Adipocyte (in vitro differentiated cells): Measurements from ENCODE around the gene SLK.

Source experiments
- DNase-seq: peaks from one replicate; pipeline ENCODE4 v3.0.0-alpha.2; 2015; ENCODE audit warnings: low read depth
- H3K27me3 ChIP-seq: replicated peaks from 2 replicates; pipeline ENCODE4 v1.7.0; 2013; ENCODE audit warnings: mild to moderate bottlenecking, low read length, moderate library complexity; ENCODE audit not compliant: control insufficient read depth, insufficient read depth
- H3K36me3 ChIP-seq: 2 replicates; pipeline ENCODE4 v1.7.0; 2013; ENCODE audit warnings: low read length, mild to moderate bottlenecking, moderate library complexity; ENCODE audit not compliant: control insufficient read depth, insufficient read depth, severe bottlenecking
- H3K4me1 ChIP-seq: 2 replicates; pipeline ENCODE4 v1.7.0; 2013; ENCODE audit warnings: mild to moderate bottlenecking, low read length, moderate library complexity; ENCODE audit not compliant: control insufficient read depth, insufficient read depth
- H3K4me3 ChIP-seq: 2 replicates; pipeline ENCODE4 v1.7.0; 2013; ENCODE audit warnings: mild to moderate bottlenecking, low read length, moderate library complexity
- H3K9ac ChIP-seq: 2 replicates; pipeline ENCODE4 v1.7.0; 2013; ENCODE audit warnings: mild to moderate bottlenecking, low read length, moderate library complexity
- H3K9me3 ChIP-seq: 2 replicates; pipeline ENCODE4 v1.7.0; 2013; ENCODE audit warnings: mild to moderate bottlenecking, low read length, moderate library complexity; ENCODE audit not compliant: control insufficient read depth

Gene SLK

GRCh38 chr10:104021246-104021645 lies 54.3 kb downstream of the SLK start:
- Histone ChIP-seq H3K9ac (no peak overlapping the region), H3K27me3 (no peaks in the 10 kb centered on the region), H3K4me1 (peaks cover 4% of the 10 kb centered on the region), H3K9me3 (no peaks in the 10 kb centered on the region), H3K36me3 (peaks cover 83% of the 10 kb centered on the region), H3K4me3 (no peak overlapping the region)
- no peak for DNase-seq

- Histone ChIP-seq H3K4me3 (no peak overlapping the region), H3K4me1 (peaks cover 4% of the 10 kb centered on the region), H3K9ac (no peak overlapping the region), H3K36me3 (peaks cover 83% of the 10 kb centered on the region), H3K27me3 (no peaks in the 10 kb centered on the region), H3K9me3 (no peaks in the 10 kb centered on the region)
- no peak for DNase-seq
These were observed 55.1 kb downstream of the SLK start for GRCh38 chr10:104022026-104022425.

DNA sequence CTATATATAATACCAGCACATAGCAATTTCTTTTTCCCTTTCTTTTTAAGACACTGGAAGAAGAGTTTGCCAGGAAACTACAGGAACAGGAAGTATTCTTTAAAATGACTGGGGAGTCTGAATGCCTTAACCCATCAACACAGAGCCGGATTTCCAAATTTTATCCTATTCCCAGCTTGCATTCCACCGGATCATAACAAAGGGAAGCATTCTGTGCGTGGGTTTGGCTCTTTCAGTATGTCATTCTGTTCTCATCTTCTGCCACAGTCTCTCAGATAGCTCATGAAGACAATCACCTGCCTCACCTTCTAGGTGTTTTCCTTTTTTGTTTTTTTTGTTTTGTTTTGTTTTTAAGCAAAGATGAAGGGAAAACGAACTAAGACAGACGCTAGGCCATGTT lies 58.6 kb downstream of the SLK start:
- no peak overlapping the region for H3K9ac ChIP-seq
- no peak overlapping the region for H3K4me3 ChIP-seq
- no peaks in the 10 kb centered on the region for H3K4me1 ChIP-seq
- DNase-seq, result no peak
- no peaks in the 10 kb centered on the region for H3K27me3 ChIP-seq
- no peaks in the 10 kb centered on the region for H3K9me3 ChIP-seq
- H3K36me3 ChIP-seq, result peaks cover 62% of the 10 kb centered on the region

GRCh38 chr10:104026762-104027161 lies 59.8 kb downstream of the SLK start:
- Histone ChIP-seq H3K36me3 (peaks cover 50% of the 10 kb centered on the region), H3K9ac (no peak overlapping the region), H3K27me3 (no peaks in the 10 kb centered on the region), H3K9me3 (no peaks in the 10 kb centered on the region), H3K4me3 (no peak overlapping the region), H3K4me1 (no peaks in the 10 kb centered on the region)
- no peak for DNase-seq

DNA sequence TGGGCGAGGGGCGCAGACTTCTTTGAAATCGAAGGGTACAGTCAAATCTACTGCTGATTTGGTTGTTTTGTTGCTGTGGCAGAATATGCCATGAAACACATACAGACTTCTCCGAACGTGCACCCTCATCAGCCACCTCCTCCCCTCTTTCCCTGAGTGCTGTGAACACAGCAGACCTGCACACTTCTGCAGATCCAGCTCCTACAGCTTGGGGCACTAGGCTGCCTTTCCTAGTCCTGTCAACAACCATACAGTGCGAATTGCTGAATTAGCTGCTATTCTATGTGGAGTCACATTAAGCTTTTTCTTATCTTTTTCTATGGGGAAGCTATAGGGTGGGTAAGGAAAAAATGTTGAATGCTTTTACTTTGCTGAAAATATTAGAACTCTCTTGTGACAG lies 61.2 kb downstream of the SLK start:
- no peaks in the 10 kb centered on the region for H3K27me3 ChIP-seq
- H3K36me3 ChIP-seq, result peaks cover 43% of the 10 kb centered on the region
- no peak overlapping the region for H3K4me3 ChIP-seq
- H3K9ac ChIP-seq, result no peak overlapping the region
- no peaks in the 10 kb centered on the region for H3K9me3 ChIP-seq
- DNase-seq, result peak; percentile 24
- no peaks in the 10 kb centered on the region for H3K4me1 ChIP-seq

- Histone ChIP-seq H3K4me1 (no peaks in the 10 kb centered on the region), H3K27me3 (no peaks in the 10 kb centered on the region), H3K36me3 (peaks cover 35% of the 10 kb centered on the region), H3K4me3 (no peak overlapping the region), H3K9ac (no peak overlapping the region), H3K9me3 (no peaks in the 10 kb centered on the region)
- no peak for DNase-seq
These were observed 62.0 kb downstream of the SLK start for GRCh38 chr10:104028823-104029520.

GRCh38 chr10:104029521-104029860 lies 62.6 kb downstream of the SLK start:
- DNase-seq, result no peak
- peaks cover 30% of the 10 kb centered on the region for H3K36me3 ChIP-seq

DNA sequence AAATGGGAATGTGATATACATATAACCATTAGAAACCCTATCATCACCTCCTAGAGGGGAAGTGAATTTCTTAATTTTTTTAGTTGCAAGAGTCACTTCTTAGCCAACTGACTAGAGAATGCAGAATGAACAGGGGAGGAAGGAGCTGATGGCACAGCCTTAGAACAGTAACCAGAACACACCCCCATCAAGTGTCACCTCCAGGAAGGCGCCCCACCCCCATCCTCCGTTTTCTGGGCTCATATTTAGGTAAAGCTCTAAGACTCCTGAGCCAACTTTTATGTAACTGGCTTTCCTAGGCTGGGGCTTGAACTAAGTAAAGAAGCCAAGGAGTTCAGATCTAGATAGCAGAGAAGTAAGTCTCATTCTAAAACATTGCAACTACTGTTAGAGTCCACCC lies 64.7 kb downstream of the SLK start:
- Histone ChIP-seq H3K27me3 (no peaks in the 10 kb centered on the region), H3K9ac (no peak overlapping the region), H3K4me1 (no peaks in the 10 kb centered on the region), H3K9me3 (no peaks in the 10 kb centered on the region), H3K36me3 (peaks cover 12% of the 10 kb centered on the region), H3K4me3 (no peak overlapping the region)
- DNase-seq, result no peak

More at GRCh38 chr10:104029521-104029860, 62.6 kb downstream of the SLK start:
- Histone ChIP-seq H3K9ac (no peak overlapping the region), H3K9me3 (no peaks in the 10 kb centered on the region), H3K27me3 (no peaks in the 10 kb centered on the region), H3K4me3 (no peak overlapping the region), H3K4me1 (no peaks in the 10 kb centered on the region)

DNA sequence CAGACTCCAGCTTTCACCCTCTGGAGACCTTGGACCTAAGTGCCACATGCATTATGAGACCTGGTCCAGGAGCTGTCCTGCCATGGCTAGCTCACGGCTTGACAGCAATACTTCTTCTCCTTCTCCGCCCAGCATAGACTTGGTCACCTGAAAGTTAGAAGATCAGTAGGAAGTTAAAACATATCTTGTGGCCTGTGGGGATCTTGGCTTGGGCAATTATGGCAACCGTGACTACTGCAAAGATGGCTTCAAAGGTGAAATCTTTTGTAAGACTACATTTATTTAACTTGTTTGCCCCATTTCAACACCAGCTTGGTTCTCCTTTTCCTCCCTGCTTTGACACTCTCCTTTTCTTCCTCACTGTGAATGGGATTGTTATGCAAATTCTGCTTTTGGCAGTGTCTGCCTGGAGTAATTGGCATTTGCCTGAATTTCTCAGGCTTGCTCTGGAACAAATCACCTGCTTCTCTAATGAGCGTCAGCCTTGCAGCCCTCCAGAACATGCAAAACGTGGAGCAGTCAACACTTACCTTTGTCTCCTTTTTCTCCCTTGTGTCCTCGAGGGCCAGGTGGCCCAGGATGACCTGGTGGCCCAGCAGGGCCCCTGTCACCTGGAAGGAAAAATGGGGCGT lies 65.3 kb downstream of the SLK start:
- Histone ChIP-seq H3K4me1 (no peaks in the 10 kb centered on the region), H3K9ac (no peak overlapping the region), H3K4me3 (no peak overlapping the region), H3K9me3 (no peaks in the 10 kb centered on the region), H3K36me3 (peaks cover 12% of the 10 kb centered on the region), H3K27me3 (no peaks in the 10 kb centered on the region)
- DNase-seq, result no peak

- no peak overlapping the region for H3K9ac ChIP-seq
- no peak for DNase-seq
- peaks cover 7% of the 10 kb centered on the region for H3K36me3 ChIP-seq
- H3K4me1 ChIP-seq, result no peaks in the 10 kb centered on the region
- H3K4me3 ChIP-seq, result no peak overlapping the region
- no peaks in the 10 kb centered on the region for H3K27me3 ChIP-seq
- no peaks in the 10 kb centered on the region for H3K9me3 ChIP-seq
These were observed 66.5 kb downstream of the SLK start for GRCh38 chr10:104033401-104033930.

DNA sequence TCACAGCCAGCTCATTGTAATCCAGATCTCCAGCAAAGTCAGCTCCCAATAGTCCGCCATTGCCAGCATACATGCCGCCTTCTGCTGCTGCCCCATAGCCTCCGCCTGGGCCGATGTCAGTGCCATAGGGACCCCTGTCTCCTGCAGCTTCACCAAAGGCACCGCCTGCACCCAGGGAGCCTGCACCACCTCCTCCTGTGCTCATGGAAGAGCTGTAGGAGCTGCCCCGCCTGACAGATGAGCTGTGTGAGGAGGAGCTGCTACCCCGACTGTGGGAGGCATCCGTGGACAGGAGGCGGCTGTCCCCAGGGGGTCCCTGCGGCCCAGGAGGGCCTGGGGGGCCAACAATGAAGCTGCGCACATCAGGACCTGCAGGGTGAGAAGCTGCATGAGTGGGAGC lies 67.0 kb downstream of the SLK start:
- no peak for DNase-seq

More for the DNA sequence above, 67.0 kb downstream of the SLK start:
- H3K9me3 ChIP-seq, result no peaks in the 10 kb centered on the region
- H3K27me3 ChIP-seq, result no peaks in the 10 kb centered on the region
- H3K9ac ChIP-seq, result no peak overlapping the region
- peaks cover 7% of the 10 kb centered on the region for H3K36me3 ChIP-seq
- no peaks in the 10 kb centered on the region for H3K4me1 ChIP-seq
- no peak overlapping the region for H3K4me3 ChIP-seq
